ENCODE results near the gene SRRM3.

DNA sequence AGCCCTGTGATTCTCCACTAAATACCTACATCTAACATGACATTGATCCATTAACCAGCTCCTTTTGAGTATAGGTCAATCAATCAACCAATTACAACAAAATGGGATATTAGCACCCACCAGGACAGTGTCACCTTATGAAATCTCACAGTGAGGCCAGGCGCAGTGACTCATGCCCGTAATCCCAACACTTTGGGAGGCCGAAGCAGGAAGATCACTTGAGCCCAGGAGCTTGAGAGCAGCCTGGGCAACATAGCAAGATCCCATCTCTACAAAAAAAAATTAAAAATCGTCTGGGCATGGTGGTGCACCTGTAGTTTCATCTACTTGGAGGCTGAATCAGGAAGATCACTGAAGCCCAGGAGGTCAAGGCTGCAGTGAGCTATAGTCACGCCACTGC lies 28.5 kb downstream of the SRRM3 start:
- TF ChIP-seq, protein P1, sequence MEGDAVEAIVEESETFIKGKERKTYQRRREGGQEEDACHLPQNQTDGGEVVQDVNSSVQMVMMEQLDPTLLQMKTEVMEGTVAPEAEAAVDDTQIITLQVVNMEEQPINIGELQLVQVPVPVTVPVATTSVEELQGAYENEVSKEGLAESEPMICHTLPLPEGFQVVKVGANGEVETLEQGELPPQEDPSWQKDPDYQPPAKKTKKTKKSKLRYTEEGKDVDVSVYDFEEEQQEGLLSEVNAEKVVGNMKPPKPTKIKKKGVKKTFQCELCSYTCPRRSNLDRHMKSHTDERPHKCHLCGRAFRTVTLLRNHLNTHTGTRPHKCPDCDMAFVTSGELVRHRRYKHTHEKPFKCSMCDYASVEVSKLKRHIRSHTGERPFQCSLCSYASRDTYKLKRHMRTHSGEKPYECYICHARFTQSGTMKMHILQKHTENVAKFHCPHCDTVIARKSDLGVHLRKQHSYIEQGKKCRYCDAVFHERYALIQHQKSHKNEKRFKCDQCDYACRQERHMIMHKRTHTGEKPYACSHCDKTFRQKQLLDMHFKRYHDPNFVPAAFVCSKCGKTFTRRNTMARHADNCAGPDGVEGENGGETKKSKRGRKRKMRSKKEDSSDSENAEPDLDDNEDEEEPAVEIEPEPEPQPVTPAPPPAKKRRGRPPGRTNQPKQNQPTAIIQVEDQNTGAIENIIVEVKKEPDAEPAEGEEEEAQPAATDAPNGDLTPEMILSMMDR (conservative IDR thresholded peaks at IDR 0.05 in 1 of 2, IDR thresholded peaks at IDR 0.05 in 1 of 2; ENCODE audit: extremely low read depth in 1 of 2, insufficient read depth in 1 of 2, low read depth in 1 of 2, low read length in 2 of 2), result no peak
- no peak for TF ChIP-seq EZH2 (IDR thresholded peaks at IDR 0.05; ENCODE audit: borderline replicate concordance, low read length)

Measured in mammary epithelial cell (primary cell).